A549 (cell line): ENCODE measurements around the gene GNA12.

ENCODE experiments used
- CEBPB ChIP-seq, 2 experiments: fragments of >200 bp in 1 of 2; sonication (Bioruptor Twin) in 1 of 2; formaldehyde crosslinking in 1 of 2; IDR thresholded peaks; 2 replicates each; pipeline ENCODE4 v1.6.1; 2012 to 2016
- HOXB5 ChIP-seq: fragments of 250-450 bp; sonication (Bioruptor Pico); IDR thresholded peaks from 2 replicates; pipeline ENCODE4 v1.5.0; 2020; ENCODE audit warnings: mild to moderate bottlenecking, moderate library complexity
- JUN ChIP-seq, 2 experiments: fragments of >200 bp; sonication (Bioruptor Twin); formaldehyde crosslinking; IDR thresholded peaks; 2 replicates in 1 of 2; 3 replicates in 1 of 2; pipeline ENCODE4 v1.6.1; 2016 to 2017
- KDM5A ChIP-seq: fragments of 200-600 bp; sonication (generic); IDR thresholded peaks from 2 replicates; pipeline ENCODE4 v1.6.1; 2016; ENCODE audit warnings: antibody characterized with exemption, mild to moderate bottlenecking
- MAFK ChIP-seq: fragments of 450-650 bp; IDR thresholded peaks from 2 replicates; pipeline ENCODE4 v1.6.1; 2014; ENCODE audit not compliant: partially characterized antibody
- RFX5 ChIP-seq: fragments of 450-650 bp; IDR thresholded peaks from 2 replicates; pipeline ENCODE4 v1.7.1; 2014; ENCODE audit warnings: antibody characterized with exemption, mild to moderate bottlenecking, moderate library complexity
- TF ChIP-seq, protein P1 (sequence below): fragments of >200 bp; sonication (Bioruptor Twin); formaldehyde crosslinking; IDR thresholded peaks from 3 replicates; pipeline ENCODE4 v1.5.1; 2016
- TF ChIP-seq, protein P2 (sequence below): fragments of 200-600 bp; sonication (generic); IDR thresholded peaks from 2 replicates; pipeline ENCODE4 v1.6.1; 2016; ENCODE audit warnings: antibody characterized with exemption, mild to moderate bottlenecking, moderate library complexity
- TF ChIP-seq, protein P3 (sequence below): fragments of 450-650 bp; IDR thresholded peaks from 2 replicates; pipeline ENCODE4 v1.6.1; 2014; ENCODE audit warnings: antibody characterized with exemption

GRCh38 chr7:2873686-2874551 is 29.8 kb upstream of the GNA12 start:
- TF ChIP-seq RFX5 (no peak), MAFK (no peak), HOXB5 (no peak), KDM5A (no peak), JUN (IDR thresholded peaks at IDR 0.05) (peak; percentile 77 to 85), CEBPB (IDR thresholded peaks at IDR 0.05) (no peak)
- TF ChIP-seq, protein P1, sequence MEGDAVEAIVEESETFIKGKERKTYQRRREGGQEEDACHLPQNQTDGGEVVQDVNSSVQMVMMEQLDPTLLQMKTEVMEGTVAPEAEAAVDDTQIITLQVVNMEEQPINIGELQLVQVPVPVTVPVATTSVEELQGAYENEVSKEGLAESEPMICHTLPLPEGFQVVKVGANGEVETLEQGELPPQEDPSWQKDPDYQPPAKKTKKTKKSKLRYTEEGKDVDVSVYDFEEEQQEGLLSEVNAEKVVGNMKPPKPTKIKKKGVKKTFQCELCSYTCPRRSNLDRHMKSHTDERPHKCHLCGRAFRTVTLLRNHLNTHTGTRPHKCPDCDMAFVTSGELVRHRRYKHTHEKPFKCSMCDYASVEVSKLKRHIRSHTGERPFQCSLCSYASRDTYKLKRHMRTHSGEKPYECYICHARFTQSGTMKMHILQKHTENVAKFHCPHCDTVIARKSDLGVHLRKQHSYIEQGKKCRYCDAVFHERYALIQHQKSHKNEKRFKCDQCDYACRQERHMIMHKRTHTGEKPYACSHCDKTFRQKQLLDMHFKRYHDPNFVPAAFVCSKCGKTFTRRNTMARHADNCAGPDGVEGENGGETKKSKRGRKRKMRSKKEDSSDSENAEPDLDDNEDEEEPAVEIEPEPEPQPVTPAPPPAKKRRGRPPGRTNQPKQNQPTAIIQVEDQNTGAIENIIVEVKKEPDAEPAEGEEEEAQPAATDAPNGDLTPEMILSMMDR = no peak
- TF ChIP-seq, protein P2, sequence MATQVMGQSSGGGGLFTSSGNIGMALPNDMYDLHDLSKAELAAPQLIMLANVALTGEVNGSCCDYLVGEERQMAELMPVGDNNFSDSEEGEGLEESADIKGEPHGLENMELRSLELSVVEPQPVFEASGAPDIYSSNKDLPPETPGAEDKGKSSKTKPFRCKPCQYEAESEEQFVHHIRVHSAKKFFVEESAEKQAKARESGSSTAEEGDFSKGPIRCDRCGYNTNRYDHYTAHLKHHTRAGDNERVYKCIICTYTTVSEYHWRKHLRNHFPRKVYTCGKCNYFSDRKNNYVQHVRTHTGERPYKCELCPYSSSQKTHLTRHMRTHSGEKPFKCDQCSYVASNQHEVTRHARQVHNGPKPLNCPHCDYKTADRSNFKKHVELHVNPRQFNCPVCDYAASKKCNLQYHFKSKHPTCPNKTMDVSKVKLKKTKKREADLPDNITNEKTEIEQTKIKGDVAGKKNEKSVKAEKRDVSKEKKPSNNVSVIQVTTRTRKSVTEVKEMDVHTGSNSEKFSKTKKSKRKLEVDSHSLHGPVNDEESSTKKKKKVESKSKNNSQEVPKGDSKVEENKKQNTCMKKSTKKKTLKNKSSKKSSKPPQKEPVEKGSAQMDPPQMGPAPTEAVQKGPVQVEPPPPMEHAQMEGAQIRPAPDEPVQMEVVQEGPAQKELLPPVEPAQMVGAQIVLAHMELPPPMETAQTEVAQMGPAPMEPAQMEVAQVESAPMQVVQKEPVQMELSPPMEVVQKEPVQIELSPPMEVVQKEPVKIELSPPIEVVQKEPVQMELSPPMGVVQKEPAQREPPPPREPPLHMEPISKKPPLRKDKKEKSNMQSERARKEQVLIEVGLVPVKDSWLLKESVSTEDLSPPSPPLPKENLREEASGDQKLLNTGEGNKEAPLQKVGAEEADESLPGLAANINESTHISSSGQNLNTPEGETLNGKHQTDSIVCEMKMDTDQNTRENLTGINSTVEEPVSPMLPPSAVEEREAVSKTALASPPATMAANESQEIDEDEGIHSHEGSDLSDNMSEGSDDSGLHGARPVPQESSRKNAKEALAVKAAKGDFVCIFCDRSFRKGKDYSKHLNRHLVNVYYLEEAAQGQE = no peak
- TF ChIP-seq, protein P3, sequence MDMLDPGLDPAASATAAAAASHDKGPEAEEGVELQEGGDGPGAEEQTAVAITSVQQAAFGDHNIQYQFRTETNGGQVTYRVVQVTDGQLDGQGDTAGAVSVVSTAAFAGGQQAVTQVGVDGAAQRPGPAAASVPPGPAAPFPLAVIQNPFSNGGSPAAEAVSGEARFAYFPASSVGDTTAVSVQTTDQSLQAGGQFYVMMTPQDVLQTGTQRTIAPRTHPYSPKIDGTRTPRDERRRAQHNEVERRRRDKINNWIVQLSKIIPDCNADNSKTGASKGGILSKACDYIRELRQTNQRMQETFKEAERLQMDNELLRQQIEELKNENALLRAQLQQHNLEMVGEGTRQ = no peak
